ENCODE measurements around the gene CPLX3.
A peak's percentile ranks its signal among the peaks of the same experiment; 100 is the strongest.

Gene CPLX3

GRCh38 chr15:74779162-74779648 lies 47.2 kb upstream of the CPLX3 start:
- Histone ChIP-seq H3K9me3 (ENCODE audit: severe bottlenecking) (no peaks in the 10 kb centered on the region), H3K4me1 (ENCODE audit: insufficient read depth, poor library complexity, severe bottlenecking) (peaks cover 21% of the 10 kb centered on the region), H3K27ac (ENCODE audit: poor library complexity, severe bottlenecking) (no peak overlapping the region), H3K27me3 (ENCODE audit: insufficient read depth, poor library complexity, severe bottlenecking) (no peaks in the 10 kb centered on the region), H3K4me3 (ENCODE audit: severe bottlenecking) (no peak overlapping the region), H3K36me3 (ENCODE audit: low read depth) (peaks cover under 1% of the 10 kb centered on the region)
- ATAC-seq (ENCODE audit: low read depth) (no peak), DNase-seq (ENCODE audit: low spot score) (no peak)
- TF ChIP-seq CTCF (IDR thresholded peaks at IDR 0.05; ENCODE audit: poor library complexity, severe bottlenecking), result no peak

- Histone ChIP-seq H3K9me3 (ENCODE audit: severe bottlenecking) (no peaks in the 10 kb centered on the region), H3K27ac (ENCODE audit: poor library complexity, severe bottlenecking) (no peak overlapping the region), H3K27me3 (ENCODE audit: insufficient read depth, poor library complexity, severe bottlenecking) (no peaks in the 10 kb centered on the region), H3K36me3 (ENCODE audit: low read depth) (peaks cover 12% of the 10 kb centered on the region), H3K4me1 (ENCODE audit: insufficient read depth, poor library complexity, severe bottlenecking) (peaks cover 31% of the 10 kb centered on the region), H3K4me3 (ENCODE audit: severe bottlenecking) (no peak overlapping the region)
- ATAC-seq (ENCODE audit: low read depth) (no peak), DNase-seq (ENCODE audit: low spot score) (no peak)
- TF ChIP-seq CTCF (IDR thresholded peaks at IDR 0.05; ENCODE audit: poor library complexity, severe bottlenecking), result no peak
Measured at GRCh38 chr15:74780523-74781430, 45.6 kb upstream of the CPLX3 start.

GRCh38 chr15:74781431-74782258 lies 44.8 kb upstream of the CPLX3 start, which contains the start of gene CSK:
CSK (plus strand) TSS chr15:74782080; CDS start chr15:74798298, 16,218 bp downstream.
- DNase-seq (ENCODE audit: low spot score), result peak; percentile 70
- Histone ChIP-seq H3K4me1 (ENCODE audit: insufficient read depth, poor library complexity, severe bottlenecking) (peaks cover 31% of the 10 kb centered on the region), H3K9me3 (ENCODE audit: severe bottlenecking) (no peaks in the 10 kb centered on the region), H3K27ac (ENCODE audit: poor library complexity, severe bottlenecking) (peak within 1 kb of the TSS; percentile 67), H3K4me3 (ENCODE audit: severe bottlenecking) (peak within 1 kb of the TSS; percentile 100), H3K27me3 (ENCODE audit: insufficient read depth, poor library complexity, severe bottlenecking) (no peaks in the 10 kb centered on the region), H3K36me3 (ENCODE audit: low read depth) (peaks cover 12% of the 10 kb centered on the region)
- peak; percentile 100 for TF ChIP-seq CTCF (IDR thresholded peaks at IDR 0.05; ENCODE audit: poor library complexity, severe bottlenecking)
- peak; percentile 58 for ATAC-seq (ENCODE audit: low read depth)

GRCh38 chr15:74782259-74783071 lies 44.0 kb upstream of the CPLX3 start:
- H3K4me3 ChIP-seq (ENCODE audit: severe bottlenecking), result peak overlapping the region; percentile 100
- TF ChIP-seq CTCF (IDR thresholded peaks at IDR 0.05; ENCODE audit: poor library complexity, severe bottlenecking), result no peak
- H3K27ac ChIP-seq (ENCODE audit: poor library complexity, severe bottlenecking), result peak overlapping the region; percentile 67
- no peaks in the 10 kb centered on the region for H3K27me3 ChIP-seq (ENCODE audit: insufficient read depth, poor library complexity, severe bottlenecking)
- peaks cover 33% of the 10 kb centered on the region for H3K4me1 ChIP-seq (ENCODE audit: insufficient read depth, poor library complexity, severe bottlenecking)
- DNase-seq (ENCODE audit: low spot score) (no peak), ATAC-seq (ENCODE audit: low read depth) (peak; percentile 45)
- no peaks in the 10 kb centered on the region for H3K9me3 ChIP-seq (ENCODE audit: severe bottlenecking)
- H3K36me3 ChIP-seq (ENCODE audit: low read depth), result peaks cover 15% of the 10 kb centered on the region
